IPS DF 6.9 (cell line): ENCODE results near the gene LRRC1.

Experiments used
- DNase-seq: peaks from one replicate; pipeline ENCODE4 v3.0.0-alpha.2; 2013; ENCODE audit warnings: low read depth, low spot score
- H3K27ac ChIP-seq: one replicate; pipeline ENCODE4 v1.5.1; 2013; ENCODE audit warnings: low read length, control low read depth
- H3K27me3 ChIP-seq: 2 replicates; pipeline ENCODE4 v1.6.1; 2013; ENCODE audit warnings: mild to moderate bottlenecking, low read length; ENCODE audit not compliant: control insufficient read depth, insufficient read depth
- H3K36me3 ChIP-seq: 2 replicates; pipeline ENCODE4 v1.6.1; 2013; ENCODE audit warnings: low read length; ENCODE audit not compliant: control insufficient read depth, insufficient read depth
- H3K4me1 ChIP-seq: 2 replicates; pipeline ENCODE4 v1.6.1; 2013; ENCODE audit warnings: low read length; ENCODE audit not compliant: control insufficient read depth, insufficient read depth
- H3K4me3 ChIP-seq: 2 replicates; pipeline ENCODE4 v1.5.1; 2013; ENCODE audit warnings: mild to moderate bottlenecking, low read length
- H3K9me3 ChIP-seq: 2 replicates; pipeline ENCODE4 v1.6.1; 2013; ENCODE audit warnings: low read length, inconsistent platforms; ENCODE audit not compliant: control insufficient read depth, insufficient read depth
- WGBS: extraction: QIAGEN DNeasy Blood & Tissue Kit; methylation state at CpG from one replicate; pipeline ENCODE4 v1.1.7; 2013; ENCODE audit warnings: mixed read lengths, missing lambda C conversion rate; ENCODE audit not compliant: insufficient read length, insufficient coverage; 5-methylcytosine and 5-hydroxymethylcytosine counted together

Gene LRRC1

GRCh38 chr6:53878808-53879207, 84.0 kb downstream of the LRRC1 start:
- Histone ChIP-seq H3K4me1 (no peaks in the 10 kb centered on the region; the same call in 1 of the 2 replicates), H3K27me3 (no peaks in the 10 kb centered on the region), H3K36me3 (no peaks in the 10 kb centered on the region), H3K4me3 (no peak overlapping the region), H3K9me3 (no peaks in the 10 kb centered on the region), H3K27ac (no peak overlapping the region)
- no peak for DNase-seq
- no CpG with 5 or more reads among the region's 2 CpGs for WGBS

GRCh38 chr6:53879608-53880007, 84.8 kb downstream of the LRRC1 start:
- Histone ChIP-seq H3K9me3 (no peaks in the 10 kb centered on the region), H3K27me3 (no peaks in the 10 kb centered on the region), H3K27ac (no peak overlapping the region), H3K4me3 (no peak overlapping the region), H3K4me1 (no peaks in the 10 kb centered on the region; the same call in 1 of the 2 replicates), H3K36me3 (no peaks in the 10 kb centered on the region)
- DNase-seq, result no peak
- WGBS, result no CpG with 5 or more reads among the region's 4 CpGs

GRCh38 chr6:53887316-53887715, 92.5 kb downstream of the LRRC1 start:
- Histone ChIP-seq H3K27me3 (no peaks in the 10 kb centered on the region), H3K4me3 (no peak overlapping the region), H3K27ac (no peak overlapping the region), H3K36me3 (no peaks in the 10 kb centered on the region), H3K4me1 (0 out of 2 replicates have a peak, but pooled peaks cover 1% of the 10 kb centered on the region), H3K9me3 (no peaks in the 10 kb centered on the region)
- WGBS, result no CpG with 5 or more reads among the region's 2 CpGs
- no peak for DNase-seq

GRCh38 chr6:53888931-53889330, 94.1 kb downstream of the LRRC1 start:
- no peak for DNase-seq
- H3K27me3 ChIP-seq, result no peaks in the 10 kb centered on the region
- WGBS, result no CpG with 5 or more reads among the region's 1 CpG
- H3K9me3 ChIP-seq, result no peaks in the 10 kb centered on the region
- H3K4me1 ChIP-seq, result 0 out of 2 replicates have a peak, but pooled peaks cover 1% of the 10 kb centered on the region
- H3K36me3 ChIP-seq, result no peaks in the 10 kb centered on the region
- no peak overlapping the region for H3K27ac ChIP-seq
- no peak overlapping the region for H3K4me3 ChIP-seq

GRCh38 chr6:53889365-53889764, 94.6 kb downstream of the LRRC1 start:
- WGBS, result no CpG with 5 or more reads among the region's 1 CpG
- H3K4me1 ChIP-seq, result 0 out of 2 replicates have a peak, but pooled peaks cover 1% of the 10 kb centered on the region
- no peak overlapping the region for H3K27ac ChIP-seq
- H3K27me3 ChIP-seq, result no peaks in the 10 kb centered on the region
- H3K4me3 ChIP-seq, result no peak overlapping the region
- no peaks in the 10 kb centered on the region for H3K9me3 ChIP-seq
- no peaks in the 10 kb centered on the region for H3K36me3 ChIP-seq
- no peak for DNase-seq

GRCh38 chr6:53892707-53893106, 97.9 kb downstream of the LRRC1 start:
- Histone ChIP-seq H3K4me3 (no peak overlapping the region), H3K36me3 (no peaks in the 10 kb centered on the region), H3K27me3 (no peaks in the 10 kb centered on the region), H3K9me3 (no peaks in the 10 kb centered on the region), H3K27ac (no peak overlapping the region), H3K4me1 (no peaks in the 10 kb centered on the region)
- DNase-seq, result no peak
- WGBS, result no CpG with 5 or more reads among the region's 1 CpG

- Histone ChIP-seq H3K36me3 (no peaks in the 10 kb centered on the region), H3K27me3 (no peaks in the 10 kb centered on the region), H3K4me3 (no peak overlapping the region), H3K27ac (no peak overlapping the region), H3K9me3 (no peaks in the 10 kb centered on the region), H3K4me1 (no peaks in the 10 kb centered on the region)
- no CpG with 5 or more reads among the region's 2 CpGs for WGBS
- no peak for DNase-seq
Observed at GRCh38 chr6:53894091-53894490, 99.3 kb downstream of the LRRC1 start.

GRCh38 chr6:53896196-53896595, 101.4 kb downstream of the LRRC1 start:
- no peaks in the 10 kb centered on the region for H3K36me3 ChIP-seq
- no peaks in the 10 kb centered on the region for H3K27me3 ChIP-seq
- H3K27ac ChIP-seq, result no peak overlapping the region
- no peaks in the 10 kb centered on the region for H3K9me3 ChIP-seq
- DNase-seq, result no peak
- H3K4me1 ChIP-seq, result no peaks in the 10 kb centered on the region
- H3K4me3 ChIP-seq, result no peak overlapping the region

GRCh38 chr6:53898026-53898795, 103.4 kb downstream of the LRRC1 start:
- Histone ChIP-seq H3K27me3 (no peaks in the 10 kb centered on the region), H3K4me1 (no peaks in the 10 kb centered on the region), H3K36me3 (no peaks in the 10 kb centered on the region), H3K9me3 (no peaks in the 10 kb centered on the region), H3K4me3 (no peak overlapping the region), H3K27ac (no peak overlapping the region)
- no CpG with 5 or more reads among the region's 2 CpGs for WGBS
- no peak for DNase-seq

- H3K9me3 ChIP-seq, result no peaks in the 10 kb centered on the region
- no CpG with 5 or more reads among the region's 5 CpGs for WGBS
- no peak for DNase-seq
Observed at GRCh38 chr6:53899512-53899911, 104.7 kb downstream of the LRRC1 start.

GRCh38 chr6:53903357-53903756, 108.6 kb downstream of the LRRC1 start:
- H3K27ac ChIP-seq, result no peak overlapping the region
- H3K9me3 ChIP-seq, result no peaks in the 10 kb centered on the region
- 100% methylated on average over 1 of the region's 2 CpGs for WGBS
- H3K4me3 ChIP-seq, result no peak overlapping the region
- no peak for DNase-seq
- no peaks in the 10 kb centered on the region for H3K27me3 ChIP-seq
- no peaks in the 10 kb centered on the region for H3K4me1 ChIP-seq
- no peaks in the 10 kb centered on the region for H3K36me3 ChIP-seq

More at GRCh38 chr6:53899512-53899911, 104.7 kb downstream of the LRRC1 start:
- Histone ChIP-seq H3K27ac (no peak overlapping the region), H3K4me1 (no peaks in the 10 kb centered on the region), H3K4me3 (no peak overlapping the region), H3K27me3 (no peaks in the 10 kb centered on the region), H3K36me3 (no peaks in the 10 kb centered on the region)
